HepG2 (cell line): ENCODE results near the gene DCAF7. TPM values are rescaled to one million over a fixed set of nuclear protein-coding genes. Genes with fewer than 3 reads are reported as not detected.

Experiments
- IKZF1 ChIP-seq: fragments of 450-650 bp; IDR thresholded peaks from 2 replicates; pipeline ENCODE4 v1.7.1; 2016
- JARID2 ChIP-seq: sonication (generic); formaldehyde crosslinking; IDR thresholded peaks from 2 replicates; pipeline ENCODE4 v1.8.1; 2023; ENCODE audit warnings: missing genetic modification reagents, inconsistent platforms; ENCODE audit not compliant: insufficient replicate concordance
- MIXL1 ChIP-seq: IDR thresholded peaks from 2 replicates; pipeline ENCODE4 v1.6.1; 2016
- NR2C2 ChIP-seq: sonication (generic); formaldehyde crosslinking; IDR thresholded peaks from 2 replicates; pipeline ENCODE4 v1.4.0; 2020; ENCODE audit warnings: missing genetic modification reagents, mild to moderate bottlenecking, moderate library complexity, borderline replicate concordance
- TBL1XR1 ChIP-seq: fragments of 150-350 bp; IDR thresholded peaks from 2 replicates; pipeline ENCODE4 v1.6.1; 2014; ENCODE audit warnings: borderline replicate concordance, low read length; ENCODE audit not compliant: partially characterized antibody
- U2AF1 ChIP-seq: fragments of 200-400 bp; formaldehyde crosslinking; optimal IDR thresholded peaks from 2 replicates; pipeline ENCODE3; 2017; ENCODE audit warnings: mild to moderate bottlenecking, low read depth, low read length
- ZNF3 ChIP-seq: IDR thresholded peaks from 2 replicates; pipeline ENCODE4 v1.7.0; 2017; ENCODE audit warnings: inconsistent platforms
- ZNF430 ChIP-seq: sonication (generic); formaldehyde crosslinking; IDR thresholded peaks from 2 replicates; pipeline ENCODE4 v1.9.0; 2021; ENCODE audit warnings: mild to moderate bottlenecking, missing genetic modification reagents
- ZNF562 ChIP-seq: sonication (generic); formaldehyde crosslinking; IDR thresholded peaks from 2 replicates; pipeline ENCODE4 v1.8.0; 2022; ENCODE audit warnings: missing genetic modification reagents, borderline replicate concordance
- polyA plus RNA-seq, 8 experiments: library from polyadenylated mRNA; depleted of rRNA in 3 of 8; stranded (reverse) in 7 of 8; unstranded in 1 of 8; fragments of >200 nt; fragmentation: Illumina TruSeq in 4 of 8; extraction: Trizol in 4 of 8; gene quantifications; 2 replicates each; pipeline versions ENCODE4 v1.2.1 to v1.2.3, GENCODE V29; 2011 to 2016; ENCODE audit warnings: low read depth in 4 of 8, missing spikeins in 1 of 8, mixed read lengths in 1 of 8; ENCODE audit not compliant: insufficient read depth in 1 of 8
- total RNA-seq, 5 experiments: library from RNA; depleted of rRNA; stranded (reverse); fragments of >200 nt; fragmentation: Illumina TruSeq; extraction: Trizol; gene quantifications; 2 replicates each; pipeline ENCODE4 v1.2.3, GENCODE V29; 2016; ENCODE audit warnings: low read depth in 1 of 5
- TF ChIP-seq, protein P1 (sequence below), 2 experiments: fragments of 450-650 bp in 1 of 2; sonication (generic) in 1 of 2; formaldehyde crosslinking in 1 of 2; IDR thresholded peaks; 2 replicates each; pipeline versions ENCODE4 v1.6.1 to v1.8.0; 2016 to 2022; ENCODE audit warnings: antibody characterized with exemption in 1 of 2, mild to moderate bottlenecking in 1 of 2, missing genetic modification reagents in 1 of 2
- TF ChIP-seq, protein P2 (sequence below): sonication (generic); formaldehyde crosslinking; IDR thresholded peaks from 2 replicates; pipeline ENCODE4 v1.4.0; 2020; ENCODE audit warnings: missing genetic modification reagents
- TF ChIP-seq, protein P3 (sequence below): IDR thresholded peaks from 2 replicates; pipeline ENCODE4 v1.6.1; 2018; ENCODE audit warnings: missing genetic modification reagents, mild to moderate bottlenecking, missing compliant biosample characterization
- TF ChIP-seq, protein P4 (sequence below): sonication (generic); formaldehyde crosslinking; IDR thresholded peaks from 2 replicates; pipeline ENCODE4 v1.4.0; 2020; ENCODE audit warnings: missing genetic modification reagents

Gene DCAF7
- total and polyA plus RNA-seq, 2 of the 13 experiments (the other 11 are each of a cell fraction or from before 2014, with no cell fraction given): 55.2 to 73.4 TPM

DNA sequence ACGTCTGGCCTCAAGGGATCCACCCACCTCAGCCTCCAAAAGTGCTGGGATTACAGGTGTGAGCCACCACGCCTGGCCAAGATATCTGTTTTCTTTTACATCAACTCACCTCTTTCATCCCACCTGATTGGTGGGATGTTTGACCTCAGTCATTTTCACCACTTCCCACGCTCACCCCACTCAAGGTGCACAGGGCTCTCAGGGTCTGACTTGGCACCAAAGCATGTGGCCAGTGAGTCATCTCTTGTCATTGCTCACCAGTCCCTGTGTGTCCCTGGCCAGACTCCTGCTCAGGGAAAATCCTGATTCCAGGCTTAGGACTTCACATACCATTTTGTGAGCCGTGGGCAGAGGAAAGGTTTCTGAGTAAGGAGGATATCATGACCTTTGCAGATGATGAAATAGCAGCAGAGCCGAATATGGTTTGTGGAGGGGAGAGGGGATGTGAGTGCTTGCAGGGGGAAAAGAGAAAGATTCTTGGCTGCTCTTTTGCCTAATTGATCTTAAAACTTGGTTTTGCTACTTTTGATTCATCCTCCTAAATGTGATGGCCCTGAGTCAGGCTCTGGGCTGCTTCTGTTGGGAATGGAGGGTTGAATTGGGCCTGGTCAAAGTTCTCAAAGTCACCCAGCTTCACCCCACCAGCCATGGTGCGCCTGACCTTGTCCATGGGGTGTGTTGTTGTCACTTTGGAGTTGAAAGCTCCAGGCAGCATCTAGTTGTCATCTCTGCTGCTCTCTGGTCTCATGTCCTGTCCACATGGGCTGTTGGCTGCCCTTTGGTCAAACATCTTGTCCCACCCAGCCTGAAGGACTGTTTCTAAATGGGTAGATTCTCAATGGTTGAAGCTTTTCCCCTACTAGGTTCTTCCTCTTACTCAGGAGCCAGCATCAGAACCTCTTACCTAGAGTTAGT, 33.1 kb upstream of the DCAF7 start (continued):
- TF ChIP-seq, protein P1, sequence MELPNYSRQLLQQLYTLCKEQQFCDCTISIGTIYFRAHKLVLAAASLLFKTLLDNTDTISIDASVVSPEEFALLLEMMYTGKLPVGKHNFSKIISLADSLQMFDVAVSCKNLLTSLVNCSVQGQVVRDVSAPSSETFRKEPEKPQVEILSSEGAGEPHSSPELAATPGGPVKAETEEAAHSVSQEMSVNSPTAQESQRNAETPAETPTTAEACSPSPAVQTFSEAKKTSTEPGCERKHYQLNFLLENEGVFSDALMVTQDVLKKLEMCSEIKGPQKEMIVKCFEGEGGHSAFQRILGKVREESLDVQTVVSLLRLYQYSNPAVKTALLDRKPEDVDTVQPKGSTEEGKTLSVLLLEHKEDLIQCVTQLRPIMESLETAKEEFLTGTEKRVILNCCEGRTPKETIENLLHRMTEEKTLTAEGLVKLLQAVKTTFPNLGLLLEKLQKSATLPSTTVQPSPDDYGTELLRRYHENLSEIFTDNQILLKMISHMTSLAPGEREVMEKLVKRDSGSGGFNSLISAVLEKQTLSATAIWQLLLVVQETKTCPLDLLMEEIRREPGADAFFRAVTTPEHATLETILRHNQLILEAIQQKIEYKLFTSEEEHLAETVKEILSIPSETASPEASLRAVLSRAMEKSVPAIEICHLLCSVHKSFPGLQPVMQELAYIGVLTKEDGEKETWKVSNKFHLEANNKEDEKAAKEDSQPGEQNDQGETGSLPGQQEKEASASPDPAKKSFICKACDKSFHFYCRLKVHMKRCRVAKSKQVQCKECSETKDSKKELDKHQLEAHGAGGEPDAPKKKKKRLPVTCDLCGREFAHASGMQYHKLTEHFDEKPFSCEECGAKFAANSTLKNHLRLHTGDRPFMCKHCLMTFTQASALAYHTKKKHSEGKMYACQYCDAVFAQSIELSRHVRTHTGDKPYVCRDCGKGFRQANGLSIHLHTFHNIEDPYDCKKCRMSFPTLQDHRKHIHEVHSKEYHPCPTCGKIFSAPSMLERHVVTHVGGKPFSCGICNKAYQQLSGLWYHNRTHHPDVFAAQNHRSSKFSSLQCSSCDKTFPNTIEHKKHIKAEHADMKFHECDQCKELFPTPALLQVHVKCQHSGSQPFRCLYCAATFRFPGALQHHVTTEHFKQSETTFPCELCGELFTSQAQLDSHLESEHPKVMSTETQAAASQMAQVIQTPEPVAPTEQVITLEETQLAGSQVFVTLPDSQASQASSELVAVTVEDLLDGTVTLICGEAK (IDR thresholded peaks at IDR 0.05): no peak
- TF ChIP-seq, protein P1 (CRISPR knock-in tag; IDR thresholded peaks at IDR 0.05): peak; percentile 59
- TF ChIP-seq JARID2 (CRISPR knock-in tag): no peak
- TF ChIP-seq ZNF3 (CRISPR knock-in tag): no peak
- no peak for TF ChIP-seq NR2C2 (CRISPR knock-in tag)
- TF ChIP-seq, protein P2, sequence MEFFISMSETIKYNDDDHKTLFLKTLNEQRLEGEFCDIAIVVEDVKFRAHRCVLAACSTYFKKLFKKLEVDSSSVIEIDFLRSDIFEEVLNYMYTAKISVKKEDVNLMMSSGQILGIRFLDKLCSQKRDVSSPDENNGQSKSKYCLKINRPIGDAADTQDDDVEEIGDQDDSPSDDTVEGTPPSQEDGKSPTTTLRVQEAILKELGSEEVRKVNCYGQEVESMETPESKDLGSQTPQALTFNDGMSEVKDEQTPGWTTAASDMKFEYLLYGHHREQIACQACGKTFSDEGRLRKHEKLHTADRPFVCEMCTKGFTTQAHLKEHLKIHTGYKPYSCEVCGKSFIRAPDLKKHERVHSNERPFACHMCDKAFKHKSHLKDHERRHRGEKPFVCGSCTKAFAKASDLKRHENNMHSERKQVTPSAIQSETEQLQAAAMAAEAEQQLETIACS: no peak
- TF ChIP-seq U2AF1: no peak
- no peak; the same call in 1 of the 2 replicates for TF ChIP-seq ZNF430 (CRISPR knock-in tag)
- TF ChIP-seq, protein P3, sequence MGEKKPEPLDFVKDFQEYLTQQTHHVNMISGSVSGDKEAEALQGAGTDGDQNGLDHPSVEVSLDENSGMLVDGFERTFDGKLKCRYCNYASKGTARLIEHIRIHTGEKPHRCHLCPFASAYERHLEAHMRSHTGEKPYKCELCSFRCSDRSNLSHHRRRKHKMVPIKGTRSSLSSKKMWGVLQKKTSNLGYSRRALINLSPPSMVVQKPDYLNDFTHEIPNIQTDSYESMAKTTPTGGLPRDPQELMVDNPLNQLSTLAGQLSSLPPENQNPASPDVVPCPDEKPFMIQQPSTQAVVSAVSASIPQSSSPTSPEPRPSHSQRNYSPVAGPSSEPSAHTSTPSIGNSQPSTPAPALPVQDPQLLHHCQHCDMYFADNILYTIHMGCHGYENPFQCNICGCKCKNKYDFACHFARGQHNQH (CRISPR knock-in tag): peak; percentile 84
- peak; percentile 53; the same call in 1 of the 2 replicates for TF ChIP-seq MIXL1 (CRISPR knock-in tag)
- TF ChIP-seq IKZF1: no peak
- TF ChIP-seq, protein P4, sequence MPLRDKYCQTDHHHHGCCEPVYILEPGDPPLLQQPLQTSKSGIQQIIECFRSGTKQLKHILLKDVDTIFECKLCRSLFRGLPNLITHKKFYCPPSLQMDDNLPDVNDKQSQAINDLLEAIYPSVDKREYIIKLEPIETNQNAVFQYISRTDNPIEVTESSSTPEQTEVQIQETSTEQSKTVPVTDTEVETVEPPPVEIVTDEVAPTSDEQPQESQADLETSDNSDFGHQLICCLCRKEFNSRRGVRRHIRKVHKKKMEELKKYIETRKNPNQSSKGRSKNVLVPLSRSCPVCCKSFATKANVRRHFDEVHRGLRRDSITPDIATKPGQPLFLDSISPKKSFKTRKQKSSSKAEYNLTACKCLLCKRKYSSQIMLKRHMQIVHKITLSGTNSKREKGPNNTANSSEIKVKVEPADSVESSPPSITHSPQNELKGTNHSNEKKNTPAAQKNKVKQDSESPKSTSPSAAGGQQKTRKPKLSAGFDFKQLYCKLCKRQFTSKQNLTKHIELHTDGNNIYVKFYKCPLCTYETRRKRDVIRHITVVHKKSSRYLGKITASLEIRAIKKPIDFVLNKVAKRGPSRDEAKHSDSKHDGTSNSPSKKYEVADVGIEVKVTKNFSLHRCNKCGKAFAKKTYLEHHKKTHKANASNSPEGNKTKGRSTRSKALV: peak; percentile 81; the same call in 1 of the 2 replicates
- TF ChIP-seq TBL1XR1: no peak
- no peak for TF ChIP-seq ZNF562 (CRISPR knock-in tag)
